Heart right ventricle (tissue), 16 donors: ENCODE data around the gene KDM8. TPM values are rescaled to one million over a fixed set of nuclear protein-coding genes. Genes with fewer than 3 reads are reported as not detected.

ENCODE experiments used
- ATAC-seq, 8 donors: fragments of 200-7000 bp; cut with Tn5 transposase; one replicate each; pipeline ENCODE4 v1.9.1; 2020; ENCODE audit warnings: mild to moderate bottlenecking in 8 of 8, moderate library complexity in 8 of 8, moderate number of reproducible peaks in 1 of 8
- DNase-seq, 2 donors: peaks; one replicate each; pipeline ENCODE4 v3.0.0-alpha.2; 2020
- H3K27ac ChIP-seq, 10 donors: fragments of 200-600 bp; sonication (generic) in 2 of 10; one replicate each; pipeline versions ENCODE4 v1.5.0 to v1.8.0; 2020 to 2022; ENCODE audit warnings: mild to moderate bottlenecking in 3 of 10
- H3K27me3 ChIP-seq, 7 donors: fragments of 200-600 bp; one replicate each; pipeline ENCODE4 v1.8.0; 2021 to 2022; ENCODE audit warnings: mild to moderate bottlenecking in 2 of 7
- H3K36me3 ChIP-seq, 9 donors: fragments of 200-600 bp; sonication (generic) in 1 of 9; one replicate each; pipeline versions ENCODE4 v1.5.0 to v1.8.0; 2020 to 2022; ENCODE audit warnings: mild to moderate bottlenecking in 2 of 9
- H3K4me1 ChIP-seq, 9 donors: fragments of 200-600 bp; sonication (generic) in 1 of 9; one replicate each; pipeline versions ENCODE4 v1.5.0 to v1.8.0; 2020 to 2022; ENCODE audit warnings: mild to moderate bottlenecking in 4 of 9
- H3K4me3 ChIP-seq, 10 donors: fragments of 200-600 bp; sonication (generic) in 2 of 10; one replicate each; pipeline versions ENCODE4 v1.5.0 to v1.8.0; 2020 to 2022; ENCODE audit warnings: mild to moderate bottlenecking in 7 of 10, moderate library complexity in 2 of 10
- H3K9me3 ChIP-seq, 11 donors: fragments of 200-600 bp in 10 of 11; sonication (generic) in 2 of 11; one replicate each; pipeline versions ENCODE4 v1.5.0 to v1.8.0; 2013 to 2022; ENCODE audit warnings: mild to moderate bottlenecking in 2 of 11, control low read depth in 1 of 11, moderate library complexity in 1 of 11
- WGBS, 2 donors: extraction: QIAGEN DNeasy Blood & Tissue Kit; methylation state at CpG; one replicate each; pipeline ENCODE4 v1.1.7; 2013; ENCODE audit warnings: inconsistent platforms in 1 of 2; 5-methylcytosine and 5-hydroxymethylcytosine counted together
- intact Hi-C, 10 donors: fragments of 100-400 bp; cut with DNase I; formaldehyde crosslinking; loops; one replicate each; pipeline versions ENCODE4 v1.11.1 to v1.14.2; 2022
- polyA plus RNA-seq, 2 donors: library from polyadenylated mRNA; stranded (reverse); fragments of 200-250 nt; gene quantifications; one replicate each; pipeline ENCODE4 v1.2.3, GENCODE V29; 2013
- total RNA-seq, 10 donors: library from RNA; stranded (reverse); fragmentation: NEBNext Ultra II Directional in 3 of 10; extraction: Animal tissue kit (Norgen Biotek cat#: 25700) in 3 of 10; gene quantifications; one replicate each; pipeline versions ENCODE4 v1.2.1 to v1.2.4, GENCODE V29; 2021 to 2023
- TF ChIP-seq, protein P1 (sequence below), 9 donors: fragments of 200-600 bp; sonication (generic) in 2 of 9; IDR thresholded peaks; one replicate each; pipeline versions ENCODE4 v1.5.0 to v1.8.0; 2021 to 2022; ENCODE audit warnings: antibody characterized with exemption in 9 of 9, mild to moderate bottlenecking in 5 of 9, moderate library complexity in 1 of 9
- donor health status: Arrhythmogenic right ventricular cardiomyopathy.
- donor health status: ischemic (EF 13 %, LVEDD 7.1; RV severe dilation, severe dysfunction).
- donor health status: healthy with polysubstance abuse.
- donor health status: DM: no; HTN: yes; CAD: no.
- donor health status: DM: no; HTN: no; CAD: no.
- donor health status: ischemic (EF 25% LVEDD 6.9; RV normal size, moderate dysfunction).
- donor health status: ischemic (EF 25% LVEDD 5.7; RV mildly dilated, moderate dysfunction).
- donor health status: healthy.
- donor health status: DM: yes; HTN: yes; CAD: no.
- donor health status: Ischemic cardiomyopathy.
- donor health status: ischemic (EF 35%, LVEDD 5.7; RV mildly dilated, moderate dysfunction).
- donor health status: nonischemic (EF 11% LVEDD 7.7; RV severe dilation, severe dysfunction).
- donor health status: DM: yes; HTN: yes; CAD: no.
- donor health status: PGD.
- donor health status: ischemic (EF 29% LVEDD 5.4; RV normal size, mild dysfunction).
- donor health status: nonischemic (EF 23%, LVEDD 6.1; RV moderate dilation, normal function).

Gene KDM8
- total and polyA plus RNA-seq, 12 donors: 1.5 to 5.8 (median 3.3) TPM

GRCh38 chr16:27239026-27239425, 35.7 kb downstream of the KDM8 start:
- 99% methylated on average over 5 of the region's 5 CpGs for WGBS, 2 donors
- no peaks in the 10 kb centered on the region for H3K9me3 ChIP-seq
- intact Hi-C loops: loop anchor here in 8 of 10 donors (5.0 to 10.0 kb wide), 9 partner anchors 46 to 218 kb away; partner anchors contain the start of gene IL4R (in 4 of the 8)
- H3K36me3 ChIP-seq: peaks cover 0 to 5% (median 0%) of the 10 kb centered on the region in 9 donors
- no peak overlapping the region for H3K4me3 ChIP-seq
- DNase-seq (no peak), ATAC-seq (no peak)
- no peaks in the 10 kb centered on the region for H3K27me3 ChIP-seq
- H3K27ac ChIP-seq: peak overlapping the region in 1 of 10 donors; percentile 92
- TF ChIP-seq, protein P1, sequence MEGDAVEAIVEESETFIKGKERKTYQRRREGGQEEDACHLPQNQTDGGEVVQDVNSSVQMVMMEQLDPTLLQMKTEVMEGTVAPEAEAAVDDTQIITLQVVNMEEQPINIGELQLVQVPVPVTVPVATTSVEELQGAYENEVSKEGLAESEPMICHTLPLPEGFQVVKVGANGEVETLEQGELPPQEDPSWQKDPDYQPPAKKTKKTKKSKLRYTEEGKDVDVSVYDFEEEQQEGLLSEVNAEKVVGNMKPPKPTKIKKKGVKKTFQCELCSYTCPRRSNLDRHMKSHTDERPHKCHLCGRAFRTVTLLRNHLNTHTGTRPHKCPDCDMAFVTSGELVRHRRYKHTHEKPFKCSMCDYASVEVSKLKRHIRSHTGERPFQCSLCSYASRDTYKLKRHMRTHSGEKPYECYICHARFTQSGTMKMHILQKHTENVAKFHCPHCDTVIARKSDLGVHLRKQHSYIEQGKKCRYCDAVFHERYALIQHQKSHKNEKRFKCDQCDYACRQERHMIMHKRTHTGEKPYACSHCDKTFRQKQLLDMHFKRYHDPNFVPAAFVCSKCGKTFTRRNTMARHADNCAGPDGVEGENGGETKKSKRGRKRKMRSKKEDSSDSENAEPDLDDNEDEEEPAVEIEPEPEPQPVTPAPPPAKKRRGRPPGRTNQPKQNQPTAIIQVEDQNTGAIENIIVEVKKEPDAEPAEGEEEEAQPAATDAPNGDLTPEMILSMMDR (IDR thresholded peaks at IDR 0.05): no peak
- peaks cover 19 to 85% (median 63%) of the 10 kb centered on the region in 9 donors for H3K4me1 ChIP-seq

DNA sequence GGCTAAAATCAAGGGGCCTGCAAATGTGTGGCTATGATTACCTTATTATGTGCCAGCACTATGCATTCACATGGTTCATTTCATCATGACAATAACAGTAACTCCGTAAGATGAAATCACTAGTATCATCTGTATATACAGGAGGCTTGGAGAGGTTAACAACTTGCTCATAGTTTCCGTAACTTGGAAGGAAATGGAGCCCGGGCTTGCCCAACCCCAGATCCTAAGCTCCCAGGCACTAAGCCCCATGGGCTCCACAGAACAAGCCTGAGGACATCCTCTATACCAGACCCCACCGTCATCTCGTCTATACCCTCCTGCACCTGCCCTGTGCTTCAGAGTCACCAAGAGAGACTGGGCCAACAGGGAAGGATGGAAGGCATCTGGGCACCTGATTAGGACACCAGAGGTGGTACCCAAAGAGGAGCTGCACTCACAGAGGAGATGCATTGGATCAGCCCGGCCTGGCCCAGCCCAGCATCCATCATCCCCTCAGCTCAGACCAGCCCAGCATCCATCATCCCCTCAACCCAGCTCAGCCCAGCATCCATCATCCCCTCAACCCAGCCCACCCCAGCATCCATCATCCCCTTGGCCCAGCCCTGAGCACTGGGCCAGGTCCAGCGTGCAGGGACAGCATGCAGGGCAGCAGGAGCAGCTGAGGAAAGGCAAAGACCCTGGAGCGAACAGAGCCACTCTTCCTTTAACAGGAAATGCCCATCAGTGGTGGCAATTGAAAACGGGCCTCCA, 36.8 kb downstream of the KDM8 start:
- H3K4me3 ChIP-seq: no peak overlapping the region
- ATAC-seq (no peak), DNase-seq (no peak)
- no peaks in the 10 kb centered on the region for H3K27me3 ChIP-seq
- no peaks in the 10 kb centered on the region for H3K9me3 ChIP-seq
- intact Hi-C loops: loop anchor here in 9 of 10 donors (5.0 to 10.0 kb wide), 9 partner anchors 45 to 217 kb away; partner anchors contain the start of gene IL4R (in 5 of the 9)
- TF ChIP-seq, protein P1 (IDR thresholded peaks at IDR 0.05): no peak
- WGBS, 2 donors: 87 to 91% methylated on average over 9 of the region's 9 CpGs
- H3K4me1 ChIP-seq: peaks cover 16 to 85% (median 67%) of the 10 kb centered on the region in 9 donors
- peak overlapping the region in 7 of 10 donors; percentile 2 to 68 (median 23) for H3K27ac ChIP-seq
- no peaks in the 10 kb centered on the region for H3K36me3 ChIP-seq

GRCh38 chr16:27240948-27241531, 37.7 kb downstream of the KDM8 start:
- H3K4me3 ChIP-seq: no peak overlapping the region
- H3K9me3 ChIP-seq: no peaks in the 10 kb centered on the region
- H3K4me1 ChIP-seq: peaks cover 13 to 85% (median 67%) of the 10 kb centered on the region in 9 donors
- intact Hi-C loops: loop anchor here in 1 of 10 donors (10.0 kb wide), 1 partner anchor 74 kb away; the partner anchor contains the start of gene IL4R
- no peak for DNase-seq
- H3K36me3 ChIP-seq: no peaks in the 10 kb centered on the region
- peak overlapping the region in 9 of 10 donors; percentile 30 to 84 (median 58) for H3K27ac ChIP-seq
- no peaks in the 10 kb centered on the region for H3K27me3 ChIP-seq
- 61 to 81% methylated on average over 6 of the region's 6 CpGs for WGBS, 2 donors
- TF ChIP-seq, protein P1 (IDR thresholded peaks at IDR 0.05): no peak
- ATAC-seq: peak in 4 of 8 donors; percentile 7 to 27 (median 16)

DNA sequence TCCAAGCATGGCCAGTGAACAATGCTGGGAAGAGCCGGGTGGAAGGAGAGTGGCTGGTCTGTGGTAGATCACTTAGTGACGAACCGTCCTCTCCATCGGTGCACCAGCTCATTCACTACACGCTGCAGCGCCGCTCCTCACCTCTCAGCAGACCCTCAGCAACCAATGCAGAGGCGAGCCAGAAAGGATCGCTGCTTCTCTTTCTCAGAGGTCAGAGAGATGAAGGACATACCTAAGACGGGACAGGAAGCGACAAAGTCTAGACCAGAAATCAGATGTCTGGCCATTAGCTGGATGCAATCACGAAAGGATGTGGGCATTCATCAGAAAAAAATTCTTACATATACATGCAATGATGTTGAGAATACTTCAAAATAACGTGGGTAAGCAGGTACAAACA, 38.3 kb downstream of the KDM8 start:
- TF ChIP-seq, protein P1 (IDR thresholded peaks at IDR 0.05): no peak
- DNase-seq (no peak), ATAC-seq (no peak)
- Histone ChIP-seq H3K4me3 (no peak overlapping the region), H3K9me3 (no peaks in the 10 kb centered on the region), H3K27ac (peak overlapping the region in 9 of 10 donors; percentile 30 to 84 (median 62)), H3K27me3 (no peaks in the 10 kb centered on the region), H3K4me1 (peaks cover 13 to 85% (median 67%) of the 10 kb centered on the region in 9 donors), H3K36me3 (no peaks in the 10 kb centered on the region)
- 72 to 76% methylated on average over 13 of the region's 13 CpGs for WGBS, 2 donors
- intact Hi-C loops: loop anchor here in 1 of 10 donors (10.0 kb wide), 1 partner anchor 73 kb away; the partner anchor contains the start of gene IL4R
